Measurements from ENCODE around the gene SLC25A42. TPM values are rescaled to one million over a fixed set of nuclear protein-coding genes. Genes with fewer than 3 reads are reported as not detected.
A peak's percentile ranks its signal among the peaks of the same experiment; 100 is the strongest.
"Not testable (repeated sequence)": the region's sequence is repeated elsewhere in the genome, so short reads cannot be mapped to it uniquely, and the experiment has no call there.

Gene SLC25A42
- total RNA-seq, 2 donors from 2014 or later = 10.3 to 14.4 TPM

GRCh38 chr19:19147344-19147743 lies 83.5 kb downstream of the SLC25A42 start:
- TF ChIP-seq CTCF (IDR thresholded peaks at IDR 0.05) = no peak

GRCh38 chr19:19148504-19148903 lies 84.7 kb downstream of the SLC25A42 start:
- not testable (repeated sequence) for H3K36me3 ChIP-seq; DNase-seq (ENCODE audit: low spot score); H3K27ac ChIP-seq; H3K27me3 ChIP-seq; H3K4me3 ChIP-seq; H3K4me1 ChIP-seq; H3K9me3 ChIP-seq

More at GRCh38 chr19:19147344-19147743, 83.5 kb downstream of the SLC25A42 start:
- no peak overlapping the region for H3K27ac ChIP-seq
- H3K36me3 ChIP-seq = no peaks in the 10 kb centered on the region
- no peaks in the 10 kb centered on the region for H3K9me3 ChIP-seq
- H3K27me3 ChIP-seq = no peaks in the 10 kb centered on the region
- no peak overlapping the region for H3K4me3 ChIP-seq
- no peak for DNase-seq (ENCODE audit: low spot score)
- peaks cover 0 to 6% of the 10 kb centered on the region in 2 donors for H3K4me1 ChIP-seq

- no peak for TF ChIP-seq CTCF (IDR thresholded peaks at IDR 0.05)
- no peaks in the 10 kb centered on the region for H3K27me3 ChIP-seq
- no peaks in the 10 kb centered on the region for H3K9me3 ChIP-seq
- H3K27ac ChIP-seq = no peak overlapping the region
- H3K36me3 ChIP-seq = no peaks in the 10 kb centered on the region
- H3K4me1 ChIP-seq = peaks cover 0 to 6% of the 10 kb centered on the region in 2 donors
- no peak overlapping the region for H3K4me3 ChIP-seq
- no peak for DNase-seq (ENCODE audit: low spot score)
These were observed 85.6 kb downstream of the SLC25A42 start for GRCh38 chr19:19149435-19149834.

- H3K4me1 ChIP-seq = no peaks in the 10 kb centered on the region
- no peak for TF ChIP-seq CTCF (IDR thresholded peaks at IDR 0.05)
- H3K36me3 ChIP-seq = no peaks in the 10 kb centered on the region
- no peaks in the 10 kb centered on the region for H3K27me3 ChIP-seq
- peaks cover 0 to 5% of the 10 kb centered on the region in 2 donors for H3K9me3 ChIP-seq
- DNase-seq (ENCODE audit: low spot score) = no peak
- H3K27ac ChIP-seq = no peak overlapping the region
- no peak overlapping the region for H3K4me3 ChIP-seq
These were observed 87.6 kb downstream of the SLC25A42 start for GRCh38 chr19:19151418-19151817.

- DNase-seq (ENCODE audit: low spot score) = no peak
- H3K4me3 ChIP-seq = no peak overlapping the region
- no peaks in the 10 kb centered on the region for H3K4me1 ChIP-seq
- H3K36me3 ChIP-seq = no peaks in the 10 kb centered on the region
- peak overlapping the region in 1 of 2 donors; percentile 16 for H3K27ac ChIP-seq
- peaks cover 0 to 5% of the 10 kb centered on the region in 2 donors for H3K9me3 ChIP-seq
- no peak for TF ChIP-seq CTCF (IDR thresholded peaks at IDR 0.05)
- H3K27me3 ChIP-seq = no peaks in the 10 kb centered on the region
These were observed 89.0 kb downstream of the SLC25A42 start for GRCh38 chr19:19152668-19153384.

GRCh38 chr19:19154768-19155494 lies 91.1 kb downstream of the SLC25A42 start:
- DNase-seq (ENCODE audit: low spot score) = no peak
- no peak for TF ChIP-seq CTCF (IDR thresholded peaks at IDR 0.05)
- no peaks in the 10 kb centered on the region for H3K4me1 ChIP-seq

More at GRCh38 chr19:19154768-19155494, 91.1 kb downstream of the SLC25A42 start:
- no peaks in the 10 kb centered on the region for H3K27me3 ChIP-seq
- no peak overlapping the region for H3K27ac ChIP-seq
- peaks cover 0 to 5% of the 10 kb centered on the region in 2 donors for H3K9me3 ChIP-seq
- no peaks in the 10 kb centered on the region for H3K36me3 ChIP-seq
- H3K4me3 ChIP-seq = no peak overlapping the region

Data from right atrium auricular region (tissue), 2 donors.